HEK293 (cell line): ENCODE results near the gene SENP1.
"Not testable (repeated sequence)": the region's sequence is repeated elsewhere in the genome, so short reads cannot be mapped to it uniquely, and the experiment has no call there.

Experiments
- CTCF ChIA-PET: fragments of 350-600 bp; formaldehyde crosslinking; extraction: SDS; loops from one replicate; lab custom pipeline; 2021; ENCODE audit warnings: antibody characterized with exemption; lab: Yijun Ruan, JAX
- POLR2A ChIA-PET: fragments of 300-600 bp; formaldehyde crosslinking; extraction: SDS; loops from one replicate; lab custom pipeline; 2020; ENCODE audit warnings: antibody characterized with exemption, inconsistent platforms; lab: Yijun Ruan, JAX
- H3K27ac ChIP-seq: fragments of 200-500 bp; sonication (Bioruptor generic); 2 replicates; pipeline ENCODE4 v1.5.1; 2014; ENCODE audit warnings: low read depth, low read length, control low read depth, inconsistent platforms; ENCODE audit errors: extremely low read depth
- H3K36me3 ChIP-seq, 2 experiments: fragments of 200-500 bp in 1 of 2; sonication (Bioruptor generic) in 1 of 2; 1 replicate in 1 of 2; 2 replicates in 1 of 2; pipeline ENCODE4 v1.5.1; 2014 to 2017; ENCODE audit warnings: inconsistent platforms in 2 of 2, low read length in 2 of 2; ENCODE audit not compliant: control insufficient read depth in 2 of 2, insufficient read depth in 1 of 2
- H3K4me1 ChIP-seq: fragments of 200-500 bp; sonication (Bioruptor generic); 2 replicates; pipeline ENCODE4 v1.5.1; 2014; ENCODE audit warnings: mild to moderate bottlenecking, low read length, inconsistent platforms; ENCODE audit not compliant: control insufficient read depth, insufficient read depth
- H3K4me3 ChIP-seq: 2 replicates; pipeline ENCODE4 v1.5.1; 2011; ENCODE audit warnings: low read depth, mild to moderate bottlenecking, control low read depth, low read length, moderate library complexity
- H3K9me3 ChIP-seq: fragments of 200-500 bp; sonication (Bioruptor generic); 2 replicates; pipeline ENCODE4 v1.5.1; 2014; ENCODE audit warnings: low read depth, low read length, inconsistent platforms; ENCODE audit not compliant: control insufficient read depth, insufficient read depth
- BCL6B ChIP-seq: fragments of 450-650 bp; formaldehyde crosslinking; IDR thresholded peaks from 2 replicates; pipeline ENCODE4 v1.5.1; 2017; ENCODE audit warnings: missing biosample characterization, missing genetic modification characterization
- GLIS1 ChIP-seq: fragments of 450-650 bp; formaldehyde crosslinking; IDR thresholded peaks from 2 replicates; pipeline ENCODE4 v1.5.1; 2016; ENCODE audit warnings: missing biosample characterization, missing genetic modification characterization
- KLF1 ChIP-seq: fragments of 450-650 bp; formaldehyde crosslinking; IDR thresholded peaks from 2 replicates; pipeline ENCODE4 v1.5.1; 2016; ENCODE audit warnings: missing biosample characterization, missing genetic modification characterization
- OVOL3 ChIP-seq: fragments of 450-650 bp; formaldehyde crosslinking; IDR thresholded peaks from 2 replicates; pipeline ENCODE4 v1.5.1; 2016; ENCODE audit warnings: missing biosample characterization, missing genetic modification characterization
- REST ChIP-seq: fragments of 450-650 bp; formaldehyde crosslinking; IDR thresholded peaks from 2 replicates; pipeline ENCODE4 v1.5.1; 2016; ENCODE audit warnings: missing biosample characterization, missing genetic modification characterization
- ZBTB1 ChIP-seq: fragments of 450-650 bp; formaldehyde crosslinking; IDR thresholded peaks from 2 replicates; pipeline ENCODE4 v1.5.1; 2016; ENCODE audit warnings: missing biosample characterization, missing genetic modification characterization
- ZFP69B ChIP-seq: fragments of 450-650 bp; formaldehyde crosslinking; IDR thresholded peaks from 2 replicates; pipeline ENCODE4 v1.5.1; 2016; ENCODE audit warnings: missing biosample characterization, missing genetic modification characterization
- ZNF146 ChIP-seq: fragments of 450-650 bp; formaldehyde crosslinking; IDR thresholded peaks from 2 replicates; pipeline ENCODE4 v1.5.1; 2016; ENCODE audit warnings: missing biosample characterization, missing genetic modification characterization
- ZNF175 ChIP-seq: fragments of 450-650 bp; formaldehyde crosslinking; IDR thresholded peaks from 2 replicates; pipeline ENCODE4 v1.5.1; 2016; ENCODE audit warnings: missing biosample characterization, missing genetic modification characterization
- ZNF366 ChIP-seq: fragments of 450-650 bp; formaldehyde crosslinking; conservative IDR thresholded peaks from 2 replicates; pipeline ENCODE4 v1.5.1; 2016; ENCODE audit warnings: missing biosample characterization, missing genetic modification characterization
- ZNF48 ChIP-seq: fragments of 450-650 bp; formaldehyde crosslinking; IDR thresholded peaks from 2 replicates; pipeline ENCODE4 v1.5.1; 2016; ENCODE audit warnings: missing biosample characterization, missing genetic modification characterization
- ZNF514 ChIP-seq: fragments of 450-650 bp; formaldehyde crosslinking; IDR thresholded peaks from 2 replicates; pipeline ENCODE4 v1.5.1; 2016; ENCODE audit warnings: missing biosample characterization, missing genetic modification characterization
- ZNF610 ChIP-seq: fragments of 450-650 bp; formaldehyde crosslinking; IDR thresholded peaks from 2 replicates; pipeline ENCODE4 v1.5.1; 2016; ENCODE audit warnings: missing biosample characterization, missing genetic modification characterization, borderline replicate concordance
- ZSCAN23 ChIP-seq: fragments of 450-650 bp; formaldehyde crosslinking; IDR thresholded peaks from 2 replicates; pipeline ENCODE4 v1.5.1; 2016; ENCODE audit warnings: missing biosample characterization, missing genetic modification characterization
- ZSCAN30 ChIP-seq: fragments of 450-650 bp; IDR thresholded peaks from 2 replicates; pipeline ENCODE4 v1.5.1; 2018; ENCODE audit warnings: missing biosample characterization, mild to moderate bottlenecking, missing genetic modification characterization, moderate library complexity

Gene SENP1

GRCh38 chr12:48125985-48126384 is 20.1 kb upstream of the SENP1 start (continued):
- TF ChIP-seq ZNF175 (tag by site-specific recombination), result no peak
- TF ChIP-seq ZFP69B (tag by site-specific recombination), result no peak
- no peak for TF ChIP-seq ZNF610 (tag by site-specific recombination)
- TF ChIP-seq REST (tag by site-specific recombination), result no peak
- no peak for TF ChIP-seq ZNF514 (tag by site-specific recombination)
- TF ChIP-seq ZSCAN23 (tag by site-specific recombination), result no peak
- TF ChIP-seq ZSCAN30 (tag by site-specific recombination), result no peak

- H3K9me3 ChIP-seq, H3K4me3 ChIP-seq, H3K27ac ChIP-seq, H3K4me1 ChIP-seq: not testable (repeated sequence)
- ChIA-PET CTCF (interaction anchor here (0.7 kb wide), 1 partner anchor 479 kb away, joined by 4 read pairs; no protein-coding TSS in a partner anchor), POLR2A (interaction anchor here (0.7 kb wide), 1 partner anchor 66 kb away, joined by 3 read pairs; no protein-coding TSS in a partner anchor)
- H3K36me3 ChIP-seq, result peaks cover 9 to 70% of the 10 kb centered on the region in 2 experiments; a peak in 2 of 3 replicates
These were observed 19.7 kb upstream of the SENP1 start for GRCh38 chr12:48125542-48125941.

- ChIA-PET POLR2A (no interaction called here), CTCF (no interaction called here)
- H3K27ac ChIP-seq, result no peak overlapping the region
- peaks cover 3 to 48% of the 10 kb centered on the region in 2 experiments; a peak in 2 of 3 replicates for H3K36me3 ChIP-seq
- H3K4me3 ChIP-seq, result no peak overlapping the region
- no peaks in the 10 kb centered on the region for H3K9me3 ChIP-seq
- H3K4me1 ChIP-seq, result peaks cover 13% of the 10 kb centered on the region
- TF ChIP-seq GLIS1 (tag by site-specific recombination) (no peak), KLF1 (tag by site-specific recombination) (no peak), ZNF48 (no peak), ZBTB1 (tag by site-specific recombination) (no peak), ZNF366 (tag by site-specific recombination) (no peak), BCL6B (tag by site-specific recombination) (no peak), ZNF146 (tag by site-specific recombination) (no peak), OVOL3 (tag by site-specific recombination) (no peak)
- TF ChIP-seq, all 188 proteins: peak for 0
These were observed 17.3 kb upstream of the SENP1 start for GRCh38 chr12:48123169-48123568.
